ENCODE measurements around the gene USP17L10. TPM values are rescaled to one million over a fixed set of nuclear protein-coding genes. Genes with fewer than 3 reads are reported as not detected.
"Not testable (repeated sequence)": the region's sequence is repeated elsewhere in the genome, so short reads cannot be mapped to it uniquely, and the experiment has no call there.

Gene USP17L10
- total RNA-seq (2014; rRNA removed; shearing (Covaris generic)): not detected in 2 replicates

GRCh38 chr4:9210357-9210756, at the start of gene USP17L10:
USP17L10 (plus strand) TSS chr4:9210657; CDS start chr4:9210657, 0 bp downstream.
- not testable (repeated sequence) for DNase-seq (ENCODE audit: low read depth)

- not testable (repeated sequence) for DNase-seq (ENCODE audit: low read depth)
Measured at GRCh38 chr4:9165990-9166389, 44.5 kb upstream of the USP17L10 start.

- DNase-seq (ENCODE audit: low read depth): not testable (repeated sequence)
Measured at GRCh38 chr4:9169791-9170459, 40.5 kb upstream of the USP17L10 start, which contains the start of gene FAM90A26. FAM90A26 (plus strand) TSS chr4:9170409; CDS start chr4:9173173, 2,764 bp downstream.

GRCh38 chr4:9214701-9215100, 4.2 kb downstream of the USP17L10 start:
- DNase-seq (ENCODE audit: low read depth): not testable (repeated sequence)

- not testable (repeated sequence) for DNase-seq (ENCODE audit: low read depth)
Measured at GRCh38 chr4:9215105-9215504, 4.6 kb downstream of the USP17L10 start, which contains the start of gene USP17L11. USP17L11 (plus strand) TSS chr4:9215405; CDS start chr4:9215405, 0 bp downstream.

- not testable (repeated sequence) for DNase-seq (ENCODE audit: low read depth)
Measured at GRCh38 chr4:9219852-9220251, 9.4 kb downstream of the USP17L10 start, which contains the start of gene USP17L12. USP17L12 (plus strand) TSS chr4:9220152; CDS start chr4:9220152, 0 bp downstream.

- DNase-seq (ENCODE audit: low read depth): not testable (repeated sequence)
Measured at GRCh38 chr4:9224596-9224995, 14.1 kb downstream of the USP17L10 start, which contains the start of gene USP17L13. USP17L13 (plus strand) TSS chr4:9224896; CDS start chr4:9224896, 0 bp downstream.

- not testable (repeated sequence) for DNase-seq (ENCODE audit: low read depth)
Measured at GRCh38 chr4:9230249-9230648, 19.8 kb downstream of the USP17L10 start.

- DNase-seq (ENCODE audit: low read depth): not testable (repeated sequence)
Measured at GRCh38 chr4:9234085-9234484, 23.6 kb downstream of the USP17L10 start, which contains the start of gene USP17L15. USP17L15 (plus strand) TSS chr4:9234385; CDS start chr4:9234385, 0 bp downstream.

GRCh38 chr4:9238461-9238860, 28.0 kb downstream of the USP17L10 start:
- DNase-seq (ENCODE audit: low read depth): not testable (repeated sequence)

- not testable (repeated sequence) for DNase-seq (ENCODE audit: low read depth)
Measured at GRCh38 chr4:9243579-9243978, 33.1 kb downstream of the USP17L10 start, which contains the start of gene USP17L17. USP17L17 (plus strand) TSS chr4:9243879; CDS start chr4:9243879, 0 bp downstream.

GRCh38 chr4:9247953-9248680, 37.7 kb downstream of the USP17L10 start, which contains the start of gene USP17L18:
USP17L18 (plus strand) TSS chr4:9248630; CDS start chr4:9248630, 0 bp downstream.
- not testable (repeated sequence) for DNase-seq (ENCODE audit: low read depth)

- DNase-seq (ENCODE audit: low read depth): not testable (repeated sequence)
Measured at GRCh38 chr4:9253078-9253477, 42.6 kb downstream of the USP17L10 start, which contains the start of gene USP17L19. USP17L19 (plus strand) TSS chr4:9253378; CDS start chr4:9253378, 0 bp downstream.

GRCh38 chr4:9257824-9258223, 47.4 kb downstream of the USP17L10 start, which contains the start of gene USP17L20:
USP17L20 (plus strand) TSS chr4:9258124; CDS start chr4:9258124, 0 bp downstream.
- not testable (repeated sequence) for DNase-seq (ENCODE audit: low read depth)

Other genes starting within 250 kb of the USP17L10 start
- gene FAM90A26, start 40.2 kb upstream of the USP17L10 start, total RNA-seq (2014; rRNA removed; shearing (Covaris generic)): not detected in 2 replicates
- gene USP17L11, start 4.7 kb downstream of the USP17L10 start, total RNA-seq (2014; rRNA removed; shearing (Covaris generic)): not detected in 2 replicates
- gene USP17L12, start 9.5 kb downstream of the USP17L10 start, total RNA-seq (2014; rRNA removed; shearing (Covaris generic)): not detected in 2 replicates
- not detected in 2 replicates for gene USP17L13, start 14.2 kb downstream of the USP17L10 start, total RNA-seq (2014; rRNA removed; shearing (Covaris generic))
- not detected in 2 replicates for gene USP17L15, start 23.7 kb downstream of the USP17L10 start, total RNA-seq (2014; rRNA removed; shearing (Covaris generic))
- not detected in 2 replicates for gene USP17L17, start 33.2 kb downstream of the USP17L10 start, total RNA-seq (2014; rRNA removed; shearing (Covaris generic))
- not detected in 2 replicates for gene USP17L18, start 38.0 kb downstream of the USP17L10 start, total RNA-seq (2014; rRNA removed; shearing (Covaris generic))
- gene USP17L19, start 42.7 kb downstream of the USP17L10 start, total RNA-seq (2014; rRNA removed; shearing (Covaris generic)): not detected in 2 replicates
- not detected in 2 replicates for gene USP17L20, start 47.5 kb downstream of the USP17L10 start, total RNA-seq (2014; rRNA removed; shearing (Covaris generic))
- gene USP17L21, start 52.2 kb downstream of the USP17L10 start, total RNA-seq (2014; rRNA removed; shearing (Covaris generic)): not detected in 2 replicates
- gene USP17L22, start 57.0 kb downstream of the USP17L10 start, total RNA-seq (2014; rRNA removed; shearing (Covaris generic)): not detected in 2 replicates
- gene USP17L24, start 114.5 kb downstream of the USP17L10 start, total RNA-seq (2014; rRNA removed; shearing (Covaris generic)): not detected in 2 replicates
- gene USP17L25, start 119.3 kb downstream of the USP17L10 start, total RNA-seq (2014; rRNA removed; shearing (Covaris generic)): not detected in 2 replicates
- not detected in 2 replicates for gene USP17L26, start 124.0 kb downstream of the USP17L10 start, total RNA-seq (2014; rRNA removed; shearing (Covaris generic))
- not detected in 2 replicates for gene USP17L5, start 128.7 kb downstream of the USP17L10 start, total RNA-seq (2014; rRNA removed; shearing (Covaris generic))
- gene USP17L27, start 133.5 kb downstream of the USP17L10 start, total RNA-seq (2014; rRNA removed; shearing (Covaris generic)): not detected in 2 replicates
- gene USP17L28, start 138.2 kb downstream of the USP17L10 start, total RNA-seq (2014; rRNA removed; shearing (Covaris generic)): not detected in 2 replicates
- gene USP17L29, start 143.0 kb downstream of the USP17L10 start, total RNA-seq (2014; rRNA removed; shearing (Covaris generic)): not detected in 2 replicates
- gene USP17L30, start 152.5 kb downstream of the USP17L10 start, total RNA-seq (2014; rRNA removed; shearing (Covaris generic)): not detected in 2 replicates
- gene DEFB131A, start 233.8 kb downstream of the USP17L10 start, total RNA-seq (2014; rRNA removed; shearing (Covaris generic)): not detected in 2 replicates